Hematopoietic multipotent progenitor cell (in vitro differentiated cells): ENCODE measurements around the gene TENM4. TPM values are rescaled to one million over a fixed set of nuclear protein-coding genes. Genes with fewer than 3 reads are reported as not detected.
"Not testable (repeated sequence)": the region's sequence is repeated elsewhere in the genome, so short reads cannot be mapped to it uniquely, and the experiment has no call there.

ENCODE experiments used
- DNase-seq, 3 donors: peaks; one replicate each; pipeline ENCODE4 v3.0.0-alpha.2; 2011 to 2015; ENCODE audit warnings: low read depth in 2 of 3, low spot score in 2 of 3
- total RNA-seq: library from RNA; depleted of rRNA; stranded (reverse); fragments of >200 nt; gene quantifications from one replicate; pipeline ENCODE4 v1.2.3, GENCODE V29; 2012

TENM4 gene
- total RNA-seq, 1 donor: under 0.01 TPM

- peak in 2 of 3 donors; percentile 48 to 66 for DNase-seq
These were observed 795.3 kb downstream of the TENM4 start for GRCh38 chr11:78645226-78646202.

- no peak for DNase-seq
These were observed 797.2 kb downstream of the TENM4 start for GRCh38 chr11:78643676-78644056.

DNA sequence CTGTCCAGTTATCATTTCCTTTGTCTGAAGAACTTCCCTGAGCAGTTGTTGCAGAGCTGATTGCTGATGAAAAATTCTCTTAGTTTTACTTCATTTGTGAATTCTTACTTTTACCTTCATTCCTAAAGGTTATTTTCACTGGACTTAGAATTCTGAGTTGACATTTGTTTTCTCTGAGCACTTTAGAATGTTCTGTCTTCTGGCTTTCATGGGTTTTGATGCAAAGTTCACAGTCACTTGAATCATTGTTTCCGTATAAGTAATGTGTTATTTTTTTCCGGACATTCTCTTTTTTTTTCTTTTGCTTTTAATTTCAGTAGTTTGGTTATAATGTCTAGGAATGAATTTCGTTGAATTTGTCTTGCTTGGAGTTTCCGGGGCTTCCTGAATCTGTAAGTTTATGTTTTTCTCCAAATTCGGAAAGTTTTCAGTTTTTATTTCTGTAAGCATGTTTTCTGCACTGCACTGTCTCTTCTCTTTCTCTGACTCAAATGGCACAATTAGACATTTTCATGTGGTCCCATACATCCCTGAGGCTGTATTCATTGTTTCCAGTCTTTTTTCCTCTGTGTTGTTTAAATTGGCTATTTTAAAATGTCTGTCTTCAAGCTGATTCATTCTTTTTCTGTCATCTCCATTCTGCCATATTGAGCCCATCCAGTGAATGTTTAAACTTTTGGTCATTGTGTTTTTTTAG is 797.7 kb downstream of the TENM4 start:
- DNase-seq: no peak

DNA sequence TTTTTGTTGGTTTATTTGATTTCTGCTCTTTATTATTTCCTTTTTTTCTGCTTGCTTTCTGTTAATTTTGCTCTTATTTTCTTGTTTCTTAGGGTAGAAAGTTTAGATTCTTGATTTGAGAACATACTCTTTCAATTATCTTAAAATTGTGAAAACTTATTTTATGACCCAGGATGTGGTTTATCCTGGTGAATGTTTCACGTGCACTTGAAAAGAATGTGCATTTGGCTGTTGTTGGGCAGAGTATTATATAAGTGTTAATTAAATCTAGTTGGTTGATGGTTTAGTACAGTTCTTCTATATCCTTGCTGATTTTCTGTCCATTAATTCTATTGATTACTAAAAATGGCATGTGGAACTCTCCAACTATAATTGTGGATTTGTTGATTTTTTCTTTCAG is 799.3 kb downstream of the TENM4 start:
- DNase-seq: no peak

GRCh38 chr11:78638704-78639380 is 802.0 kb downstream of the TENM4 start:
- no peak for DNase-seq

- DNase-seq: not testable (repeated sequence)
These were observed 803.3 kb downstream of the TENM4 start for GRCh38 chr11:78637527-78637926.

DNA sequence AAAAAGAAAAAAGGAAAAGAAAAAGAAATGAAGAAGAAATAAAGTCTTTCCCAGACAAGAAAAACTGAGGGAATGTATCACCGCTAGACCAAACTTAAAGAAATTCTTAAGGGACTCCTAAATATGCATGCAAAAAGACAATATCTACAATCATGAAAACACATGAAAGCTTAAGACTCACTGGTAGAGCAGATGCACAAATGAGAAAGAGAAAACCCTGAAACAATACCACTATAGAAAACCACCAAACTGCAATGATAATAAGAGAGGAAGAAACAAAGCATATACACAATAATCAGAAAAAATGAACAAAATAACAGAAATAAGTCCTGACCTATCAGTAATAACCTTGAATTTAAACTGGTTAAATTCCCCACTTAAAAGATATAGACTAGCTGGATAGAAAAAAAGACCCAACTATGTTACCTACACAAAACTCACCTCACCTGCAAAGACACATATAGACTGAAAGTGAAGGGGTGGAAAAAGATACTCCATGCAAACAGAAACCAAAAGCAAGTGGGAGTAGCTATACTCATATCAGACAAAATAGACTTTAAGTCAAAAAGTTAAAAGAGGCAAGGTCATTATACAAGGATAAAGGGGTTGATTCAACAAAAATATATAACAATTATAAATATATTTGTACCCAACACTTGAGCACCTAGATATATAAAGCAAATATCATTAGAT is 804.9 kb downstream of the TENM4 start:
- DNase-seq: no peak

- DNase-seq: no peak
These were observed 807.1 kb downstream of the TENM4 start for GRCh38 chr11:78633516-78634310.

GRCh38 chr11:78630561-78631303 is 810.1 kb downstream of the TENM4 start:
- no peak for DNase-seq

GRCh38 chr11:78630155-78630554 is 810.7 kb downstream of the TENM4 start:
- DNase-seq: no peak

DNA sequence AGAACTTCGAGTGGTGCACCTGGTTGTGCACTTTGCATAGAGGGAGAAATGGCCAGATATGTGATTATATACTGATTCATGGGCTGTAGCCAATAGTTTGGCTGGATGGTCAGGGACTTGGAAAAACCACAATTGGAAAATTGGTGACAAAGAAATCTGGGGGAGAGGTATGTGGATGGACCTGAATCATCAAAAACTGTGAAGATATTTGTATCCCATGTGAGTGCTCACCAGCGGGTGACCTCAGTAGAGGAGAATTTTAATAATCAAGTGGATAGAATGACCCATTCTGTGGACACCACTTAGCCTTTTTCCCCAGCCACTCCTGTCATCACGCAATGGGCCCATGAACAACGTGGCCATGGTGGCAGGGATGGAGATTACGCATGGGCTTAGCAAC is 818.2 kb downstream of the TENM4 start:
- no peak for DNase-seq

DNA sequence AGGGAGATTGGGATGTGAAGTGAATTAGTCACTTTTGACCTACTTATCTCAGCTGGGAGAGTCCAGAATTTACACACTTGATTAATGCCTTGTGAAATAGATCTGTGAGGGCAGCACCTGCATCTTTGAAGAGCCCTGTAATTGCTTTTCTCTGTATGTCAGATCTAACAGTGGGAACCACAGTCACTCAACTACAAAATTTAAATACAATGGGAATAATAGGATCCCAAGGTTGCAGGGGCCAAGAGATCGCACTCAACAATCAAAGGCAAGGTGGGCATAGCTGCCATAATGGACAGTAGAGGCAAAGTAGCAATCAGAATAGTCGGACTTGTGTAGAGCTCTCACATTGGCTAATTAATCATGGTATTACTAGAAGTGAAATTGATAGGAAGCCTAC is 820.7 kb downstream of the TENM4 start:
- DNase-seq: no peak

GRCh38 chr11:78615724-78616123 is 825.1 kb downstream of the TENM4 start:
- DNase-seq: no peak

DNA sequence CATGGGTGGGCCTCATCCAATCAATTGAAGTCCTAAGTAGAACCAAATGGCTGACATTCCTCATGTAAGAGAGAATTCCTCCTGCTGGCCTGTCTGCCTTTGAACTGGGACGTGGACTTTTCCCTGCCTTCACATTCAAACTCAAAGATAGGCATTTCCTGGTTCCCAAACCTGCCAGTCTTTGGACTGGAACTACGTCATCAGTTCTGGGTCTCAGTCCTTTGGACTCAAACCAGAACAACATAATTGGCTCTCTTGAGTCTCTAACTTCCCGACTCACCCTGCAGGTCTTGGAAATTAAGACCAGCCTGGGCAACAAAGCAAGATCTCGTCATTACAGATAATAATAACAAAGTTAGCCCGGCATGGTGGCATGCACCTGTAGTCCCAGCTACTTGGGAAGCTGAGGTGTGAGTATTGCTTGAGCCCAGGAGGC is 827.4 kb downstream of the TENM4 start:
- DNase-seq: no peak

GRCh38 chr11:78612721-78613377 is 828.0 kb downstream of the TENM4 start:
- no peak for DNase-seq

DNA sequence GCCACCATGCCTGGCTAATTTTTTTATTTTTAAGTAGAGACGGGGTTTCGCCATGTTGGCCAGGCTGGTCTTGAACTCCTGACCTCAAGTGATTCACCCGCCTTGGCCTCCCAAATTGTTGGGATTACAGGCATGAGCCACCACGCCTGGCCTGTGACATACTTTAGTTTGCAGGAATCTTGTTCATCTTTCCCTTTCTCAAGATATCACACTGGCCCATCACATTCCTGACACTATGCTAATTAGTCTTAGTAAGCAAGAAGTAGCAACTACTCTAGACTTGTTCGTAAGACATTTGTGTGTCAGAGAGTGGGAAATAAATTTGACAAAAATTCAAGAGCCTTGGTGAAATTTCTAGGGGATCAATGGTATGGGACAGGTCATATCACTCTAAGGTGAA is 831.5 kb downstream of the TENM4 start:
- DNase-seq: not testable (repeated sequence)

DNA sequence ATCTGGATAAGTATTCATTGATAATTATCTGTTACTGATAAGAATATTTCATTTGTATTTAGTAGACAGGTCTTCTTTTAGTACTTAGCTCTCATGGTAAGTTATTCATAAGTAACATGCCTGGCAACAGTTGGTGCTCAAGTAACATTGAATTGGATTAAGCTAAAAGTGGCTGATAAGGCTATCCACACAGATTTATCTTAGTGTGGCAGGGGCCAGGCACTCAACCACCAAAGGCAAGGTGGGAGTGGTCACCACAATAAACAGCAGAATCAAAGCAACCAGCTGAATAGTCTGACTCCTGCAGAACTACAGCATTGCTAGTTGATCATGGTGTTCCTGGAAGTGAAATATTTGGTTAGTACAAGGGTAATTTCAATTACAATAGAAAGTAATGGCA is 833.1 kb downstream of the TENM4 start:
- DNase-seq: no peak

- no peak for DNase-seq
These were observed 834.2 kb downstream of the TENM4 start for GRCh38 chr11:78606667-78607066.

DNA sequence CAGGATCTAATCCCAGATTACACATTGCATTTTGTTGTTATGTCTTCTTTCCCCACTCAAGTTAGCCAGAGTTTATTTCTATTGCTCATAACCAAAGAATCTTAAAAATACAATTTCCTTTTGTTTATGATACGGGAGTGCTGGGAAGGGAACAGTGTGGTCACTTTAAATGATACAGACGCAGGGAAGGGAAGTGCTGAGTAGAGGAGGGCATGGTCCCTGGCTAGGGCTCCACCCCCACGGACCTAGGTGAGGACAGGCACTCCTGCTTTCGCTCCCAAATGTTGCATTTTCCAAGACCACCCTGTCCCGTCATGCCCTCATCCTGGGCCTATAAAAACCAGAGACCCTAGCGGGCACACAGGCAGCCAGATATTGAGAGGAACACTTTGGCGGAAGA is 835.5 kb downstream of the TENM4 start:
- DNase-seq: no peak
